Measurements from ENCODE around the gene TPRN. TPM values are rescaled to one million over a fixed set of nuclear protein-coding genes. Genes with fewer than 3 reads are reported as not detected.

TPRN gene
- total and polyA plus RNA-seq, 2 of the 4 experiments (the other 2 are of a cell fraction) = 1.8 to 5.3 TPM

GRCh38 chr9:137178201-137178938 is 22.2 kb downstream of the TPRN start:
- Histone ChIP-seq H3K9me1 (ENCODE audit: insufficient read depth, low read length) (0 out of 2 replicates have a peak, but pooled peaks cover 2% of the 10 kb centered on the region), H3K4me3 (ENCODE audit: insufficient read depth, low read depth, low read length) (no peak overlapping the region), H4K91ac (ENCODE audit: insufficient read depth, low read depth, low read length) (no peak overlapping the region), H3K9me3 (ENCODE audit: control insufficient read depth, insufficient read depth, low read length) (no peaks in the 10 kb centered on the region), H4K8ac (ENCODE audit: low read depth in 2 of 2, low read length in 2 of 2) (no peak overlapping the region), H3K4me2 (ENCODE audit: low read depth, low read length) (no peak overlapping the region), H2BK20ac (ENCODE audit: low read depth, low read length) (no peak overlapping the region), H3K4ac (ENCODE audit: low read depth, low read length) (no peak overlapping the region; the same call in 1 of the 2 replicates), H3K9ac (ENCODE audit: low read depth, low read length) (no peak overlapping the region), H3K56ac (ENCODE audit: extremely low read depth, insufficient read depth, low read length) (no peak overlapping the region), H3K4me1 (ENCODE audit: control insufficient read depth, insufficient read depth, low read length) (no peaks in the 10 kb centered on the region; the same call in 1 of the 2 replicates), H3K27me3 (ENCODE audit: control insufficient read depth, insufficient read depth, low read length) (no peaks in the 10 kb centered on the region), H2BK120ac (ENCODE audit: low read depth, low read length) (no peak overlapping the region), H3K79me1 (ENCODE audit: low read depth in 1 of 2, low read length in 2 of 2) (no peaks in the 10 kb centered on the region), H4K5ac (ENCODE audit: low read depth, low read length) (no peak overlapping the region), H4K20me1 (ENCODE audit: insufficient read depth, low read length) (no peaks in the 10 kb centered on the region; the same call in 1 of the 2 replicates), H2AFZ (replicated peaks; ENCODE audit: low read length, poor library complexity) (no peak overlapping the region), H2BK5ac (ENCODE audit: low read depth, low read length, poor library complexity, severe bottlenecking) (no peak overlapping the region), H2AK9ac (replicated peaks; ENCODE audit: low read depth, low read length, poor library complexity) (peak overlapping the region; percentile 71), H3K36me3 (ENCODE audit: control insufficient read depth, insufficient read depth, low read length) (peaks cover 51% of the 10 kb centered on the region), H2BK15ac (ENCODE audit: low read depth, low read length) (no peak overlapping the region), H3K18ac (ENCODE audit: low read depth, low read length) (no peak overlapping the region), H2AK5ac (ENCODE audit: low read depth, low read length) (no peak overlapping the region), H3K14ac (replicated peaks; ENCODE audit: low read depth, low read length) (no peak overlapping the region), H3K23ac (ENCODE audit: low read depth, low read length) (no peak overlapping the region), H3K27ac (ENCODE audit: insufficient read depth, low read length) (no peak overlapping the region)
- BruUV-seq (replicated peaks) = no TSS peak
- ChIA-PET POLR2A (ENCODE audit: unreplicated experiment) (no interaction called here), CTCF (no interaction called here)
- in situ Hi-C loops (cut with MboI; ENCODE audit: low sequenced_read_pairs) (no loop called here), intact Hi-C loops (cut with micrococcal nuclease) (no loop called here), dilution Hi-C loops (cut with HindIII; ENCODE audit: low sequenced_read_pairs, unreplicated experiment) (no loop called here)
- no peak for DNase-seq
- TF ChIP-seq NFE2L2 (IDR thresholded peaks at IDR 0.05; ENCODE audit: low read depth, low read length) (no peak), CTCF (conservative IDR thresholded peaks at IDR 0.05; ENCODE audit: low read depth, low read length) (no peak), SMC3 (IDR thresholded peaks at IDR 0.05; ENCODE audit: low read depth, low read length) (no peak), POLR2A (IDR thresholded peaks at IDR 0.05; ENCODE audit: low read depth, low read length) (no peak), MAZ (IDR thresholded peaks at IDR 0.05; ENCODE audit: borderline replicate concordance, low read depth, low read length) (no peak), MXI1 (IDR thresholded peaks at IDR 0.05; ENCODE audit: borderline replicate concordance, low read depth, low read length) (no peak), MAFK (IDR thresholded peaks at IDR 0.05; ENCODE audit: low read depth, low read length) (no peak), BHLHE40 (IDR thresholded peaks at IDR 0.05; ENCODE audit: low read depth, low read length) (no peak), RFX5 (IDR thresholded peaks at IDR 0.05; ENCODE audit: low read depth, low read length) (no peak), RCOR1 (IDR thresholded peaks at IDR 0.05; ENCODE audit: insufficient replicate concordance, low read length) (no peak)
- WGBS, 2 experiments (ENCODE audit: extremely low coverage in 2 of 2, insufficient read length in 1 of 2) = 92% methylated on average over 15 of the region's 23 CpGs; no CpG with 5 or more reads in 1 of the 2 experiments
- ATAC-seq (ENCODE audit: low read depth) = no peak
